GM19467 (cell line): ENCODE measurements around the gene IL9.

ENCODE experiments used
- ATAC-seq: cut with Tn5 transposase; IDR thresholded peaks from one replicate; pipeline ENCODE4 v1.9.1; 2021; ENCODE audit warnings: mild to moderate bottlenecking, moderate library complexity; ENCODE audit not compliant: unreplicated experiment

The IL9 gene

GRCh38 chr5:135891791-135892190 lies 3.9 kb downstream of the IL9 start:
- ATAC-seq = no peak

- no peak for ATAC-seq
Observed at GRCh38 chr5:135891268-135891667, 4.4 kb downstream of the IL9 start.

- ATAC-seq = peak; percentile 40
Observed at GRCh38 chr5:135890867-135891266, 4.8 kb downstream of the IL9 start.

GRCh38 chr5:135890296-135890695 lies 5.3 kb downstream of the IL9 start:
- ATAC-seq = no peak

- ATAC-seq = no peak
Observed at GRCh38 chr5:135887881-135888614, 7.6 kb downstream of the IL9 start.

GRCh38 chr5:135887447-135887864 lies 8.2 kb downstream of the IL9 start:
- peak; percentile 93 for ATAC-seq

- no peak for ATAC-seq
Observed at GRCh38 chr5:135886136-135886535, 9.5 kb downstream of the IL9 start.

- no peak for ATAC-seq
Observed at GRCh38 chr5:135885031-135885430, 10.6 kb downstream of the IL9 start.

- ATAC-seq = no peak
Observed at GRCh38 chr5:135883441-135883840, 12.2 kb downstream of the IL9 start.

- no peak for ATAC-seq
Observed at GRCh38 chr5:135883026-135883425, 12.6 kb downstream of the IL9 start.

- no peak for ATAC-seq
Observed at GRCh38 chr5:135881819-135882218, 13.8 kb downstream of the IL9 start.

GRCh38 chr5:135881244-135881643 lies 14.4 kb downstream of the IL9 start:
- ATAC-seq = no peak

- no peak for ATAC-seq
Observed at GRCh38 chr5:135880801-135881200, 14.8 kb downstream of the IL9 start.

- ATAC-seq = no peak
Observed at GRCh38 chr5:135880278-135880677, 15.4 kb downstream of the IL9 start.

- ATAC-seq = no peak
Observed at GRCh38 chr5:135879591-135879990, 16.1 kb downstream of the IL9 start.

GRCh38 chr5:135878156-135878620 lies 17.5 kb downstream of the IL9 start:
- no peak for ATAC-seq

- ATAC-seq = no peak
Observed at GRCh38 chr5:135877570-135878155, 18.0 kb downstream of the IL9 start.

- no peak for ATAC-seq
Observed at GRCh38 chr5:135876146-135876545, 19.5 kb downstream of the IL9 start.

GRCh38 chr5:135875567-135875966 lies 20.1 kb downstream of the IL9 start:
- no peak for ATAC-seq

- no peak for ATAC-seq
Observed at GRCh38 chr5:135874461-135874860, 21.2 kb downstream of the IL9 start.

- ATAC-seq = no peak
Observed at GRCh38 chr5:135873831-135874230, 21.8 kb downstream of the IL9 start.

- ATAC-seq = no peak
Observed at GRCh38 chr5:135871268-135871915, 24.2 kb downstream of the IL9 start.
